GM19193 (cell line): ENCODE measurements around the gene THAP11.

ENCODE experiments used
- POLR2A ChIP-seq: IDR thresholded peaks from 4 replicates; pipeline ENCODE4 v1.6.1; 2011; ENCODE audit not compliant: insufficient read depth, insufficient read length; ENCODE audit errors: extremely low read depth

The THAP11 gene

DNA sequence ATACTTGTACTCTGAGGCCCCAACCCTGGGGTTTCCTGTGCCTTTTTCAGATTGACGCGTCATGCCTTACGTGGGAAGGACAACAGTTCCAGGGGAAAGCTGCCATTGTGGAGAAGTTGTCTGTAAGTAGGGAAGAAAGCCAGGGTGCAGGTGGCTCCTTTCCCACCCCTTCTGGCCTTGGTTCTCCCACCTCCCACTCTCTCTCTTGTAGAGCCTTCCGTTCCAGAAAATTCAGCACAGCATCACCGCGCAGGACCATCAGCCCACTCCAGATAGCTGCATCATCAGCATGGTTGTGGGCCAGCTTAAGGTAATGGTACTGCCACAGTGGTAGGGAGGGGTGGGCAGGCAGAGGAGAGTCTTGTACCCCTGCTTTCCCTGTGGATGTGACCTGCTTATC is 26.2 kb downstream of the THAP11 start:
- no peak for TF ChIP-seq POLR2A

DNA sequence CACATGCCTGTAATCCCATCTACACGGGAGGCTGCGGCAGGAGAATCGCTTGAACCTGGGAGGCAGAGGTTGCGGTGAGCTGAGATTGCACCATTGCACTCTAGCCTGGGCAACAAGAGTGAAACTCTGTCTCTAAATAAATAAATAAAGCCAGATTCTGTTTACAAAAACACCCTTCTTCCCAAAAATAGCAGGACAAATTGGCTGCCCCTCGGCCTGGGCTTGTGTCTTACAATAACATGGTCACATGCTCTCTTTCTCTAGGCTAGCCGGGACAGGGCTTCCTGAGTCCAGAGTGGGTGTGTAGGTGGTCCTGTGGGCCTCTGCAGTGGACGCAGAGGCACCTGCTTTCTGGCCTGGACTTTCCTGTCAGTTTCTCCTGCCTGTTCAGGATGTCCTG is 27.5 kb downstream of the THAP11 start:
- TF ChIP-seq POLR2A: no peak

- no peak for TF ChIP-seq POLR2A
These were observed 29.1 kb downstream of the THAP11 start for GRCh38 chr16:67871256-67871655.

DNA sequence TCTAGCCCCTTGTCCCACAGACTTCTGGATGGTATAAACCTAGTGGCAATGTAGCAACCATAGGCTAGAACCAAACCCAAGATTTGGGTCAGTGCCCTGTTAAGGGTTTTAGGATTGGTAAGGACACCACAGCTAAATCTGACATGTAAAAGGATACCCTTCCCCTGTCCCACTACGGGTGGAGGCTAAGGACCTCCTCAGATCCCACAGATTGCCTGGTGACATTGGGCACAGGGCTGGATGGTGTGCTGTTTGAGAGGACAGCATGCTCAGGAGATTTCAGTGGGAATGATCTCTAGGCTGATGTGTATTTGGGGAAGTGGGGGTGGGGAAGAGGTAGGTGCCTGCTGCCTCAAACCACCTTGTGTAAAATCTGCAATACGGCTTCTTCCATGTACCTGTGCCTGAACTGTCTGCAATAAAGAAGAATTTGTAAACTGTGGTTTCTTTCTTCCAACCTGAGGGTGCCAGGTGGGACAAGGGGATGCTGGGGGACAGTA is 30.1 kb downstream of the THAP11 start:
- TF ChIP-seq POLR2A: no peak

DNA sequence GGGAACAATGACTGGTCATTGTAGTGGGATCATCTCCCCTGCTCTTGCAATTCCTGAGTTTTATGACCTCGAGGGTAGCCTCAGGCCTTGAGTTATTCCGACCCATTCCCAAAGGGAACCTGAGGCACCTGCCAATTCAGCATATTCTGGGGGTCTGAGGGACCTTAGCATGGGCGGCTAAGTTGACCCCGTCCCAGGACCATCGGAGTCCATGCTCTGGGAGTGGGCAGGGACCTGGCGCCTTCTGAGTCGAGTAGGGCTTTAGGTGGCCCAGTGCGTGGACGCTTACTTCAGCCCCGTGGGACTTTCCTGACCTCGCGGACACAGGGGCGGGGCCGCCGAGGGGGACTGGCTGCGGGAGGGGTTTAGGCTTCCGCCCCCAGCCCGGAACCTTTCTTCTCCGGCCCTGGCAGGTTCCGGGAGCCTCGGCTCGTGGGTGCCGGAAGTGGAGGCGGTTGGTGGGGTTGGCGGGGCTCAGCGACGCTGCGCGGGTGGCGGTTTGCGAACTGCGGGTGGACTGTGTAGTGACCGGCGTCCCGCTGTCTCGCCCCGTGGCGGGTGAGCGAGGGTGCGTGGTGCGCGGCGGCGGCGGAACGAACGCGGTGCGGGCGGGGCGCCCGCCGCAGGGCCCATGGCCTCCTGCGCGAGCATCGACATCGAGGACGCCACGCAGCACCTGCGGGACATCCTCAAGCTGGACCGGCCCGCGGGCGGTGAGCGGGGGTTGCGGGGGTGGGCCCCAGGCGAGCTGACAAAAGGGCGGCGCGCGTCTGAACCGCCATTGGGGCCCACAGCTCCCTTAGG is 30.7 kb downstream of the THAP11 start, which contains the start of gene EDC4:
Gene EDC4 (plus strand): TSS at position 422 of the 804 bp plus-strand sequence. CDS start 210 bp downstream, at position 632.
- peak; percentile 80 for TF ChIP-seq POLR2A

- TF ChIP-seq POLR2A: no peak
These were observed 31.6 kb downstream of the THAP11 start for GRCh38 chr16:67873435-67874370.

- TF ChIP-seq POLR2A: no peak
These were observed 32.3 kb downstream of the THAP11 start for GRCh38 chr16:67874372-67874771.

GRCh38 chr16:67877064-67877463 is 34.9 kb downstream of the THAP11 start:
- TF ChIP-seq POLR2A: no peak

- no peak for TF ChIP-seq POLR2A
These were observed 36.1 kb downstream of the THAP11 start for GRCh38 chr16:67878232-67878631.

DNA sequence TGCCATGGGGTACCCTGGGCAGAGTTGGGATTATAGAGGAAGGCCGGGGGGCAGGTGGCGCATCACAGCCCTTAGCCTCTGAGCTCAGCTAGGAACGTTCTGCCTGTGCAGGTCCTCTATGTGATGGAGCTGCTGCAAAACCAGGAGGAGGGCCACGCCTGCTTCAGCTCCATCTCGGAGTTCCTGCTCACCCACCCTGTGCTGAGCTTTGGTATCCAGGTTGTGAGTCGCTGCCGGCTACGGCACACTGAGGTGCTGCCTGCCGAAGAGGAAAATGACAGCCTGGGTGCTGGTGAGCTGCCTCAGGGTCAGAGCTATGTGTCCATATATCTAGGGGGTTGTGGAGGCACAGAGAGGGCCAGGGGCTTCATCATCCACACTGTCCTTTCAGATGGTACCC is 36.7 kb downstream of the THAP11 start:
- TF ChIP-seq POLR2A: no peak

DNA sequence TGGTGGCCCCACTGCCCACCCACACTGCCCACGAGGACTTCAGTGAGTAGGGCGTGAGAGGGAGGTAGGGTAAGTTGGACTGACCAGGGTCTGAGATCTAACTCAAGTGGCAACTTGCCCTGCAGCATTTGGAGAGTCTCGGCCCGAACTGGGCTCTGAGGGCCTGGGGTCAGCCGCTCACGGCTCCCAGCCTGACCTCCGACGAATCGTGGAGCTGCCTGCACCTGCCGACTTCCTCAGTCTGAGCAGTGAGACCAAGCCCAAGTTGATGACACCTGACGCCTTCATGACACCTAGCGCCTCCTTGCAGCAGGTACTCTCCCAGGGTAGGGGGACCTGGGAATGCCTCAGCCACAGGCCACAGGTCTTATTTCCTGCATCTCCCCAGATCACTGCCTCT is 37.3 kb downstream of the THAP11 start:
- no peak for TF ChIP-seq POLR2A

GRCh38 chr16:67879936-67880335 is 37.8 kb downstream of the THAP11 start:
- no peak for TF ChIP-seq POLR2A

GRCh38 chr16:67880584-67880983 is 38.5 kb downstream of the THAP11 start:
- no peak for TF ChIP-seq POLR2A

DNA sequence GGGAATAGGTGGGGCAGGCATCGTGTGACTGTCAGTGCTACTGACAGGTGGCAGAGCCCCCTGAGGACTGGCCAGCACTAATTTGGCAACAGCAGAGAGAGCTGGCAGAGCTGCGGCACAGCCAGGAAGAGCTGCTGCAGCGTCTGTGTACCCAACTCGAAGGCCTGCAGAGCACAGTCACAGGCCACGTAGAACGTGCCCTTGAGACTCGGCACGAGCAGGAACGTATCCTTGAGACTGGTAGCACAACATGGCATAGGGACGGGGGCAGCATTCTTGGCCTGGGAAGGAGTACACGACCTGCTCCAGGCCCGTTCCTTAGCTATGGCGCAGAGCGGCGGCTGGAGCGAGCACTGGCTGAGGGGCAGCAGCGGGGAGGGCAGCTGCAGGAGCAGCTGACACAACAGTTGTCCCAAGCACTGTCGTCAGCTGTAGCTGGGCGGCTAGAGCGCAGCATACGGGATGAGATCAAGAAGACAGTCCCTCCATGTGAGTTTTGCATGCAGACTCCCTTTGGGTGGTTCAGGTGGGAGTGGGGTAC is 39.6 kb downstream of the THAP11 start:
- TF ChIP-seq POLR2A: no peak

- TF ChIP-seq POLR2A: no peak
These were observed 40.4 kb downstream of the THAP11 start for GRCh38 chr16:67882374-67883145.

GRCh38 chr16:67883146-67883871 is 41.2 kb downstream of the THAP11 start:
- no peak for TF ChIP-seq POLR2A
